Eye (tissue), 1 donor: ENCODE results near the gene PRSS36.
"Not testable (repeated sequence)": the region's sequence is repeated elsewhere in the genome, so short reads cannot be mapped to it uniquely, and the experiment has no call there.

Experiments used
- DNase-seq: peaks from one replicate; pipeline ENCODE4 v3.0.0-alpha.2; 2015

The PRSS36 gene

DNA sequence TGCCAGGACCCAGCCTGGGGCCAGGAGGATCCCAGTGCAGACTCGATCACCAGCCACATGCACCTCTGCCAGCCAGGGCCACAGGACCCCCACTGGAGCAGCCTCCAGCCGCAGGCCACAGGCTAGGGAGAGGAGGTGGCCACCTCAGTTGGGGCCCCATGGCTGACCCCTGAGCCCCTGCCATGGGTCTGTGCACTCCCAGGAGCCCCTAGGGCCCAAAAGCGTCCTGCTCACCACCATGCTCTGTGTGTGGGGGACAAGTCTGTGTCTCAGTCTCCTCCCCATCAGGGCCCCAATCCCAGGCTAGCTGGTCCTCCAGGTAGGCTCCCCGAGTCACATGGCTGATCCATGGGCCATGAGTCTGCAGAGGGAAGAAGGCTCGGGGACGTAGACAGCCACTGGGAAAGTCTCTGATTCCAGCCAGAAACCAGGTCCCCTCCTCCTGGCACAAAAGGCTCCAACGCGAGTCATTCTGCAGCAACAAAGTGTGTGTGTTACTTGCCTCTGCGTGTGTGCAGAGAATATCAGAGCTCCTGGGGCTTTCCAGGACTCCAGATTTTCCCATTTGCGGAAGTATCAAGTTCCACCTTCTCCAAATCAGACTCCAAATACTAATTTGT is 8.3 kb downstream of the PRSS36 start:
- DNase-seq = no peak

DNA sequence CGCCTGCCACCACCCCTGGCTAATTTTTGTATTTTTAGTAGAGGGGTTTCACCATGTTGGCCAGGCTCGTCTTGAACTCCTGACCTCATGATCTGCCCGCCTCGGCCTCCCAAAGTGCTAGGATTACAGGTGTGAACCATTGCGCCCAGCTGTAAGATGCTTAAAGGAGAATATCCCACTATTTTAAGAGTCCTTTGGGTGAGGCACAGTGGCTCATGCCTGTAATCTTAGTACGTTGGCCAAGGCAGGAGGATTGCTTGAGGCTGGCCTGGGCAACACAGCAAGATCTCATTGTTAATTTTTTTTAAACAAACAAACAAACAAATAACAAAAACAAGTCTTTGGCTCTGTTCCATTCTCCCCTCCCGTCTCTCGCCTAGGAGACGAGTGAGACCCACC is 8.8 kb downstream of the PRSS36 start:
- DNase-seq = not testable (repeated sequence)

- DNase-seq = peak; percentile 23
Observed at GRCh38 chr16:31138621-31139578, 11.0 kb downstream of the PRSS36 start.

DNA sequence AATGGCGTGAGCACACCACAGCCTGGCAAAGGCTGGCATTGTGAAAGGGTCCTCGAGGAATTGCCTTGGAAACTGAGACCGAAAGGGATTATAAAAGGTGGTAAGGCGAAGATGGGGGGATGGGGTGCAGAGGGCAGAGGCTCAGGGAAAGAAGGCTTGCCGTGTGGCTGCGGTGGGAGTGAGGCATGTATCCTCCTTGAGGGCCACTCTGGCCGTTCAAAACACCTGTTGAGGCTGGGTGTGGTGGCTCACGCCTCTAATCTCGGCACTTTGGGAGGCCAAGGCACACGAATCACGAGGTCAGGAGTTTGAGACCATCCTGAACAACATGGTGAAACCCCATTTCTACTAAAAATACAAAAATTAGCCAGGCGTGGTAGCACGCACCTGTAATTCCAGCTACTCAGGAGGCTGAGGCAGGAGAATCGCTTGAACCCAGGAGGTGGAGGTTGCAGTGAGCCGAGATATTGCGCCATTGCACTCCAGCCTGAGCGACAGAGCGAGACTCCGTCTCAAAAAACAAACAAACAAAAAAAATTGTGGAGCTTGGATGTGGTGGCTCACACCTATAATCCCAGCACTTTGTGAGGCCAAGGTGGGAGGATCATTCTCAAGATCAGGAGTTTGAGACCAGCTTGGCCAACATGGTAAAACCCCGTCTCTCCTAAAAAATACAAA is 12.9 kb downstream of the PRSS36 start:
- not testable (repeated sequence) for DNase-seq

GRCh38 chr16:31136287-31136662 is 13.6 kb downstream of the PRSS36 start:
- no peak for DNase-seq

DNA sequence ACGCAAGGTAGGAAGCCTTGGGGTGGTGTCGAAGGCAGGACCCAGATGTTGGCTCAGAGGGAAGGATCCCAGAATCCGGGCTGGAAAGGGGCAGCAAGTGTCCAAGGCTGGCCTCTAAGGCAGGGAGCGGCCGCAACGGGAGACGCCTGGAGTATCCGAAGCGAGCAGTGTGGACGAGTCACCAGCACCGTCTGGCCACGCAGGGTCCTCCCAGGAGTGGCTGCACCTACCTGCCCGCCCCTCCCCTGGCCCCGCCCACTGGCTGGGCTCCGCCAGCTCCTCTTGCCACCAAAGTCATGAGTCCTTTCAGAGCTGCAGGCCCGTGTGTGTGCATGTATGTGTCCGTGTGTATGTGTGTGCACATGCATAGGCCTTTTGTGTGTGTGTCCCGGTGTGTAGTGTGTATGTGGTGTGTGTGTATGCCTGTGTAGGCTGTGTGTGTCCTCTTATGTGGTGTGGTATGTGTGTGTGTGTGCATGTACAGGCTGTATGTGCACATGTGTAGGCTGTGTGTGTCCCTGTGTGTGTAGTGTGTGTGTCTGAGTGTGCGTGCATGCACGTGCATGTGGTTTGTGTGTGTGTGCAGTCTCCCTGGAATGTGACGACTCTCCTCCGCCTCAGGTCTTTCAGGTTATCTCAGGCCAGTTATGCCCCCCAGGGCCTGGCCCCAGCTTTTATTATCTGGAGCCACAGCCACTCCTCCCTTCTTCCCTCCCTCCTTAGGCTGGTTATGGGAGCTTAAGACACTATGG is 14.2 kb downstream of the PRSS36 start, which contains the start of gene PRSS8:
TSS of gene PRSS8 (minus strand) at position 193 of the 752 bp plus-strand sequence. CDS start 229 bp downstream, outside the sequence.
- no peak for DNase-seq

DNA sequence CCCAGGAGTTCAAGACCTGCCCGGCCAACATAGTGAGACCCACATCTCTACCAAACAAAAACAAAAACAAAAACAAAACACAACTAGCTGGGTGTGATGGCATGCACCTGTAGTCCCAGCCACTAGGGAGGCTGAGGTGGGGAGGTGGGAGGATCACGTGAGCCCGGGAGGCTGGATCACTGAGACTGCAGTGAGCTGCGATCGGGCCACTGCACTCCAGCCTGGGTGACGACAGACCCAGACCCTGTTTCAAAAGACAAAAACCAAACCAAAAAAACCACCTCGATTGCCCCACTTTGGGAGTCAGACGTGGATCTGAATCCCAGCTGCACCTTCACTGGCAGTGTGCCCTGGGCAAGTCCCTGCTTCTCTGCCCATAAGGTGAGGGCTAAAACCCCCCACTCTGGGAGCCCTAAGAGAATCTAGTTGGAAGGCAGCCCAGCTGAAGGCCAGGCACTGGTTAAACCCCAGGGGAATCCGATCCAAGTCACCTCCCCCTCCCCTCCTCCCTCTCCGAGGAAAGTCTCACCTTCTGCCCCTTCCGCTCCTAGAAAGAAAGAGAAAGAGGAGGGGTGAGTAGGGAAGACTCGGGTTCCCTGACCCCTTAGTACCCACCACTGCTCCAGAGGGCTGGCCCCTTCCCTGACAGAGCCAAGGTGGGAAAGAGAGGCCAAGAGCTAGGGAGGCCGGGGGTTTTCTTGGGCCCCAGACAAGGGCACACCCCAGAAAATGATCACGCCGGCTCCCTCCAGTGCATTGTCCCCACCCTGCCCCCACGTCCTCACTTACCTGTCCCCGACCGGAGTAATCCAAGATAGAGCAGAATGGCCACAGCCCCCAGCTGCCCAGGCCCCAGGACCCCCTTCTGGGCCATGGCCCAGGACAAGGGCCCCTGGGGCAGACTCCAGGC is 15.0 kb downstream of the PRSS36 start:
- peak; percentile 54 for DNase-seq

- DNase-seq = no peak
Observed at GRCh38 chr16:31134091-31134571, 15.7 kb downstream of the PRSS36 start.

DNA sequence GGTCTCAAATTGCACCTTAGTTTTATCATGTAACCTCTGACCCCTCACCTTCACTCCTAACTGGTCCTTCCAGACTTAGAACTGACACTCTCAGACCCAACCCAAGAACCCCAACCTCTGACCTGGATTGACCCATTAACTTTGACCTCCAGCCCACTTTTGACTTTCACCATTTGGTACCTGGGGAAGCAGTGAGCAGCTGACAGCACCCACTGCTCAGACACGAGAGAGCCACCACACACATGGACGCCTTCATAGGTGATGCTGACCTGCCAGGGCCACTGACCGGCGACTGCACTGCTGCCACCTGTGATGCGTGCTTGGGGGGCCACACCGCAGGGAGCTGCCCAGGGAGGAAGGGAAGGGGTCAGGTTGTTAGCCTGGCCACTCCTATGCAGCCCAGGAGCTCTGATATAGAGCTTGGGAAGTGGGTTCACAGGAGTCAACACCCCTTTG is 16.8 kb downstream of the PRSS36 start:
- DNase-seq = no peak

DNA sequence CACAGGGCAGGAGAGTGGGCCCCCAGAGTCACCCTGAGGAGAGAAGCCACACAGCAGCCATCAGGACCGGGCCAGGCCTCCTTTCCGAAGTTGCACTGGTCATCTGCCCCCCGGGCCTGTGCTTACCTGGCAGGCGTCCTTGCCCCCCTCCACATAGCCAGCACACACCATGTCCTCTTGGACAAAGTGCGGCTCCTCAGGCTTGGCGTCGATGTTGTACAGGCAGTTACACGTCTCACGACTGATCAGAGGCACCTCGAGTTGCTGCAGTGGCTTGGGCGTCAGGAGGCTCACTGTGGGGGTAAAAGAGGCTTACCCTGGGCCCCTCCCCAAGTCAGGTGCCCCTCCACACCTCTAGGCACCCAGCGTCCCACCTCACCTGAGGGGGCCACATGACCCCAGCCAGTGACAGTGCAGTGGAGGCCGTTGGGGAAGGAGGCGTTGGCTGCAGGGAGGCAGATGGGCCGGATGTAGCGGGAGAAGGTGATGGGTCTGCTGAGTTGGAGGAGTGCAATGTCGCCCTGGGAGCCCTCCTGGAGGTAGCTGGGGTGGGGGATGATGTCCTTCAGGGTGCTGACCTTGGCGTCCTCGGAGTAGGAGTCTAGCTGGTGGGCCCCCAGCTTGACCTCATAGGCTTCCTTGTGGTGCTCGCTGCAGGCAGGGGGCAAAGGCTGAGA is 17.4 kb downstream of the PRSS36 start:
- DNase-seq = no peak

- no peak for DNase-seq
Observed at GRCh38 chr16:31131841-31132271, 18.0 kb downstream of the PRSS36 start.

GRCh38 chr16:31131416-31131815 is 18.4 kb downstream of the PRSS36 start:
- no peak for DNase-seq

DNA sequence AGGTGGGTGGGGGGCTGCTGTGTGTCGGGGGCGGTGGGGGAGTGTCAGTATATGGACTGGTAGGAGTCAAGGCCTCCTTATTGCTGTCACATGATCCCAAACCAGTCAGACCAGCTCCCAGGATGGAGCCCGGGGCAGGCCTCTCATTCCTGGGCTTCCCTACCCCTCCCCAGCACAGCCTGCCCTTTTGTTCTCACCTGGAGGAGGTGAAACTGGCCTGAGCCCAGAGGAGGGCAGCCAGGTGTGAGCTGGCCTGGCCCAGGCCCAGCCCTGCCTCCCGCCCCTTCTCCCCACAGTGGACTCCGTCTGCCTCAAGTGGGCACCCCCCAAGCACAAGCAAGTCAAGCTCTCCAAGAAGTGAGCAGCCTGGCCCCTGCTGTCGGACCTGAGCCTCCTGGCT is 19.0 kb downstream of the PRSS36 start:
- DNase-seq = no peak

- no peak for DNase-seq
Observed at GRCh38 chr16:31130336-31130891, 19.5 kb downstream of the PRSS36 start.

DNA sequence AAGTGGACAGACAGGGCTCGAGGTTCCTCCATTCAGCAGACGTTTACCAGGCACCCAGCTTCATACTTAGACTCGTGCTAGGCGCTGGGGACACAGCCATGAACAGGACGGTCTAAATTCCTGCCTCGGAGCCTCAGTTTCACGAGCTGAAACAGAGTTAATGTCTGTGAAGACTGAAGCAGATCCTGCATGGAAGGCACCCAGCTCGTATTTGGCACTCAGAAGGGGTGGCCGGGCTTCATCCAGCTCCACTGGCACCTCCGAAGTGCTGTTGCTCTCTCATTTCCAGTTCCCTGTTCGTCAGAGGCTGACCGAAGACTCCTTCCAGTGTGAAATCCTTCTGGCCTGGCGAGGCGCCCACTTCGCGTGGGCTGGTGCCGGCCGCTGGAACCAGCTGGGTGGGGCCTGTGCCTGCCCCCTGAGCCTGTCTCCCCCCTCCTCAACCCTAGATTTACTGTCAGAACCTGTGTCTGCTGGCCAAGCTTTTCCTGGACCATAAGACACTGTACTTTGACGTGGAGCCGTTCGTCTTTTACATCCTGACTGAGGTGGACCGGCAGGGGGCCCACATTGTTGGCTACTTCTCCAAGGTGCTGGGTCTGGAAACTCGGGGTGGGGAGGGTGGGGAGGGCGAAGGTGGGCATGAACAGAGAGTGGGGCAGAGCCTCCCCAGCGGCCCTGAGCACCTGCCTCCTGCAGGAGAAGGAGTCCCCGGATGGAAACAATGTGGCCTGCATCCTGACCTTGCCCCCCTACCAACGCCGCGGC is 20.1 kb downstream of the PRSS36 start:
- DNase-seq = no peak

GRCh38 chr16:31128711-31129567 is 20.9 kb downstream of the PRSS36 start:
- no peak for DNase-seq

DNA sequence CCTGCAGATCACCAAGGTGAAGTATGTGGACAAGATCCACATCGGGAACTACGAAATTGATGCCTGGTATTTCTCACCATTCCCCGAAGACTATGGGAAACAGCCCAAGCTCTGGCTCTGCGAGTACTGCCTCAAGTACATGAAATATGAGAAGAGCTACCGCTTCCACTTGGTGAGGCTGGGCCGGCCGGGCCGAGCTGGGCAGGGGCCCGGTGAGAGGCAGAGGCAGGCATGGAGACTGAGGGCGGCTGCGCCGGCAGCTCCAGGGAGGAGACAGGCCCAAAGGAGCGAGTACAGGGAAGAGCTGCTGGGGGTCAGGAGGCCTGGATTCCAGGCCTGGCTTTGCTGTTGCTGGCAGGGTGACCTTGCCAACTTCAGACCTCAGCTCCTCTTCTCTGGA is 22.7 kb downstream of the PRSS36 start:
- no peak for DNase-seq

DNA sequence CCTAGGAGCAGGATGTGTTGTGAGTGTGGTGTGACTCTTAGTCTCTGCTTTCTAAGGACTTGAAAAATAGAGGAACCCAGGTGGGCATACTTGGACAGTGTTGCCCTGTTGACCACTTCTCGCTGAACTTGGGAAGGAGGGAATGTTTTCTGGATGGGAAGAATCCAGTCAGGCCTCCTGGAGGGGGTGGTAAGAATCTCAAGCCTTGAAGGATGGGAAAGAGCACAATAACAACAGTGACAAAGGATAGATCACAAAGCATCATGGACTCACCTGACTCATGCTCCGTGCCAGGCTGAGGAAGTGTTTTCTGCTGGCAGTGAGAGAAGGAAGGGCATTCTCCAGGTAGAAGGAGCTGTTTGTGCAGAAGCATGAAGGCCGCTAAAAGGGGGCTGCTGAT is 24.0 kb downstream of the PRSS36 start:
- no peak for DNase-seq

GRCh38 chr16:31120129-31120528 is 29.7 kb downstream of the PRSS36 start:
- no peak for DNase-seq
